GM13977 (cell line): ENCODE measurements around the gene TACC2.
"Not testable (repeated sequence)": the region's sequence is repeated elsewhere in the genome, so short reads cannot be mapped to it uniquely, and the experiment has no call there.

Experiments
- DNase-seq: peaks from one replicate; pipeline ENCODE4 v3.0.0; 2012; ENCODE audit warnings: low spot score
- in situ Hi-C: fragments of 300-500 bp; cut with MboI; formaldehyde crosslinking; loops from one replicate; pipeline ENCODE4 v1.12.0; 2022; ENCODE audit warnings: low sequenced_read_pairs, low pct_unique_long_range_greater_than_20kb, mixed read lengths, inconsistent platforms; ENCODE audit not compliant: unreplicated experiment
- TF ChIP-seq, protein P1 (sequence below): IDR thresholded peaks from 2 replicates; pipeline ENCODE4 v1.5.1; 2012; ENCODE audit warnings: mild to moderate bottlenecking, control low read depth; ENCODE audit not compliant: insufficient read depth; ENCODE audit errors: extremely low read depth, missing control alignments

Gene TACC2

GRCh38 chr10:121952226-121952625 lies 36.7 kb upstream of the TACC2 start:
- in situ Hi-C loops: no loop called here
- DNase-seq: no peak
- TF ChIP-seq, protein P1, sequence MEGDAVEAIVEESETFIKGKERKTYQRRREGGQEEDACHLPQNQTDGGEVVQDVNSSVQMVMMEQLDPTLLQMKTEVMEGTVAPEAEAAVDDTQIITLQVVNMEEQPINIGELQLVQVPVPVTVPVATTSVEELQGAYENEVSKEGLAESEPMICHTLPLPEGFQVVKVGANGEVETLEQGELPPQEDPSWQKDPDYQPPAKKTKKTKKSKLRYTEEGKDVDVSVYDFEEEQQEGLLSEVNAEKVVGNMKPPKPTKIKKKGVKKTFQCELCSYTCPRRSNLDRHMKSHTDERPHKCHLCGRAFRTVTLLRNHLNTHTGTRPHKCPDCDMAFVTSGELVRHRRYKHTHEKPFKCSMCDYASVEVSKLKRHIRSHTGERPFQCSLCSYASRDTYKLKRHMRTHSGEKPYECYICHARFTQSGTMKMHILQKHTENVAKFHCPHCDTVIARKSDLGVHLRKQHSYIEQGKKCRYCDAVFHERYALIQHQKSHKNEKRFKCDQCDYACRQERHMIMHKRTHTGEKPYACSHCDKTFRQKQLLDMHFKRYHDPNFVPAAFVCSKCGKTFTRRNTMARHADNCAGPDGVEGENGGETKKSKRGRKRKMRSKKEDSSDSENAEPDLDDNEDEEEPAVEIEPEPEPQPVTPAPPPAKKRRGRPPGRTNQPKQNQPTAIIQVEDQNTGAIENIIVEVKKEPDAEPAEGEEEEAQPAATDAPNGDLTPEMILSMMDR: no peak

GRCh38 chr10:121956111-121957061 lies 32.6 kb upstream of the TACC2 start:
- in situ Hi-C loops: no loop called here
- no peak for DNase-seq
- TF ChIP-seq, protein P1: no peak

- in situ Hi-C loops: no loop called here
- TF ChIP-seq, protein P1: no peak
- no peak for DNase-seq
Measured at GRCh38 chr10:121959671-121960070, 29.3 kb upstream of the TACC2 start.

- TF ChIP-seq, protein P1: no peak
- DNase-seq: no peak
- in situ Hi-C loops: no loop called here
Measured at GRCh38 chr10:121961456-121961855, 27.5 kb upstream of the TACC2 start.

DNA sequence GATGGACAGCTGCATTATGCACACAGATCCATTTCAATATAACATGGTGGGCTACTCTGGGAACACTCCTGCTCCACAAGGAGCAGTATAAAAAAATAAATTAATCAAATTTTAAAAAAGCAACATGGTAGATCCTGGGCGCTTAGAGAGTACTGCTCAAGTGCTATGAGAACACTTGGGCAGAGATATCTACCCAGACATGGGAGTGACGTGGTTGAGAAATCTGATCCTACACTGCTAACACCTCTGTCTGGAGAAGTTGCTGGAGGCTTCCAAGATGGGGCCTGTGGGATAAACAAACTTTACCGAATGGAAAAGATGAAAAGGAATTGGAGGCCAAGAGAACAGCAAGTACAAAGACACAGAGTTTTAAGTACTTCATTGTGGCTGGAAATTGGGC lies 23.0 kb upstream of the TACC2 start:
- TF ChIP-seq, protein P1: no peak
- no peak for DNase-seq
- in situ Hi-C loops: no loop called here

DNA sequence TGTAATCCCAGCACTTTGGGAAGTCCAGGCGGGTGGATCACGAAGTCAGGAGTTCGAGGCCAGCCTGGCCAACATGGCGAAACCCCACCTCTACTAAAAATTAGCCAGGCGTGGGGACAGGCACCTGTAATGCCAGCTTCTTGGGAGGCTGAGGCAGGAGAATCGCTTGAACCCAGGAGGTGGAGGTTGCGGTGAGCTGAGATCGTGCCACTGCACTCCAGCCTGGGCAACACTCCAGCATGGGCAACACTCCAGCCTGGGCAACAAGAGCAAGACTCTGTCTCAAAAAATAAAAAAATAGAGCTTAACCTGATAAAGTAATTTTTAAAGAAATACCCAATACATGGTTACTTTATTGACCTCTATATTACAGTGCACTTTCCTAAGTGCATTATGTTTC lies 19.9 kb upstream of the TACC2 start:
- DNase-seq, in situ Hi-C loops: not testable (repeated sequence)

- in situ Hi-C loops: no loop called here
- no peak for DNase-seq
- TF ChIP-seq, protein P1: no peak
Measured at GRCh38 chr10:121974019-121974534, 14.9 kb upstream of the TACC2 start.
